OCI-LY7 (cell line): ENCODE results near the gene MTAP. TPM values are rescaled to one million over a fixed set of nuclear protein-coding genes. Genes with fewer than 3 reads are reported as not detected.

Experiments used
- BruUV-seq: library from RNA; stranded (reverse); fragments of 400-500 nt; replicated peaks from 2 replicates; lab custom pipeline; 2021; lab: Mats Ljungman, UMichigan
- CTCF ChIA-PET: fragments of 300-600 bp; sonication (Branson Sonifier 250); formaldehyde crosslinking; loops from one replicate; lab custom pipeline; 2022; ENCODE audit warnings: antibody characterized with exemption; ENCODE audit not compliant: unreplicated experiment; lab: Charles Lee
- POLR2A ChIA-PET: fragments of 300-600 bp; sonication (Branson Sonifier 250); formaldehyde crosslinking; loops from one replicate; lab custom pipeline; 2022; ENCODE audit warnings: antibody characterized with exemption; lab: Charles Lee
- DNase-seq: peaks from one replicate; pipeline ENCODE4 v3.0.0-alpha.2; 2015; ENCODE audit warnings: low spot score
- H2AFZ ChIP-seq: fragments of 200-600 bp; sonication (generic), shearing (Covaris generic); 2 replicates; pipeline ENCODE4 v1.6.1; 2014; ENCODE audit warnings: mild to moderate bottlenecking, antibody characterized with exemption, low read length, moderate library complexity
- H3K27ac ChIP-seq: fragments of 200-600 bp; sonication (generic); 2 replicates; pipeline ENCODE4 v1.5.1; 2014; ENCODE audit warnings: mixed run types, low read depth, mild to moderate bottlenecking, moderate library complexity, low read length, inconsistent platforms; ENCODE audit not compliant: poor library complexity, severe bottlenecking
- H3K36me3 ChIP-seq: fragments of 200-600 bp; sonication (generic); 2 replicates; pipeline ENCODE4 v1.6.1; 2014; ENCODE audit warnings: mild to moderate bottlenecking, antibody characterized with exemption, low read length, moderate library complexity, mixed read lengths; ENCODE audit not compliant: insufficient read depth
- H3K4me1 ChIP-seq: fragments of 200-600 bp; sonication (generic); 2 replicates; pipeline ENCODE4 v1.5.1; 2014; ENCODE audit warnings: mild to moderate bottlenecking, low read length; ENCODE audit not compliant: insufficient read depth, poor library complexity, severe bottlenecking
- H3K4me2 ChIP-seq: fragments of 200-600 bp; sonication (generic); 2 replicates; pipeline ENCODE4 v1.6.1; 2014; ENCODE audit warnings: mild to moderate bottlenecking, low read length
- H3K4me3 ChIP-seq: fragments of 200-600 bp; sonication (generic); 2 replicates; pipeline ENCODE4 v1.5.1; 2014; ENCODE audit warnings: mild to moderate bottlenecking, low read depth, low read length; ENCODE audit not compliant: poor library complexity, severe bottlenecking
- H3K79me2 ChIP-seq: fragments of 200-600 bp; sonication (generic); 2 replicates; pipeline ENCODE4 v1.6.1; 2016; ENCODE audit warnings: low read depth, mild to moderate bottlenecking, low read length, moderate library complexity, mixed read lengths; ENCODE audit not compliant: insufficient read depth
- H3K9me2 ChIP-seq: fragments of 200-600 bp; sonication (generic); 2 replicates; pipeline ENCODE4 v1.6.1; 2016; ENCODE audit warnings: mild to moderate bottlenecking, low read length, mixed read lengths; ENCODE audit not compliant: insufficient read depth
- H3K9me3 ChIP-seq: fragments of 200-600 bp; sonication (generic); 2 replicates; pipeline ENCODE4 v1.6.1; 2014; ENCODE audit warnings: mild to moderate bottlenecking, mixed run types, low read length, mixed read lengths
- H4K20me1 ChIP-seq: fragments of 200-600 bp; sonication (generic); 2 replicates; pipeline ENCODE4 v1.6.1; 2014; ENCODE audit warnings: mild to moderate bottlenecking, antibody characterized with exemption, low read length, moderate library complexity, mixed read lengths; ENCODE audit not compliant: insufficient read depth
- EZH2phosphoT487 ChIP-seq: fragments of 200-600 bp; sonication (generic); IDR thresholded peaks from 2 replicates; pipeline ENCODE4 v1.6.1; 2018; ENCODE audit warnings: low read depth, borderline replicate concordance, mild to moderate bottlenecking, mixed run types, antibody characterized with exemption, low read length, moderate library complexity, mixed read lengths
- intact Hi-C: fragments of 100-400 bp; cut with micrococcal nuclease; formaldehyde crosslinking; loops from one replicate; pipeline ENCODE4 v1.10.0; 2022; ENCODE audit not compliant: unreplicated experiment
- total RNA-seq, 2 experiments: library from RNA; depleted of rRNA in 1 of 2; stranded (reverse); fragments of >200 nt in 1 of 2; shearing (Covaris generic) in 1 of 2; gene quantifications; 2 replicates each; pipeline ENCODE4 v1.2.3, GENCODE V29; 2014 to 2022
- TF ChIP-seq, protein P1 (sequence below): fragments of 200-600 bp; sonication (generic); conservative IDR thresholded peaks from 2 replicates; pipeline ENCODE4 v1.5.1; 2014; ENCODE audit warnings: mild to moderate bottlenecking, antibody characterized with exemption, low read length, moderate library complexity, mixed read lengths

MTAP gene
- total RNA-seq, 2 experiments from 2014 or later: 41.6 to 101 TPM

DNA sequence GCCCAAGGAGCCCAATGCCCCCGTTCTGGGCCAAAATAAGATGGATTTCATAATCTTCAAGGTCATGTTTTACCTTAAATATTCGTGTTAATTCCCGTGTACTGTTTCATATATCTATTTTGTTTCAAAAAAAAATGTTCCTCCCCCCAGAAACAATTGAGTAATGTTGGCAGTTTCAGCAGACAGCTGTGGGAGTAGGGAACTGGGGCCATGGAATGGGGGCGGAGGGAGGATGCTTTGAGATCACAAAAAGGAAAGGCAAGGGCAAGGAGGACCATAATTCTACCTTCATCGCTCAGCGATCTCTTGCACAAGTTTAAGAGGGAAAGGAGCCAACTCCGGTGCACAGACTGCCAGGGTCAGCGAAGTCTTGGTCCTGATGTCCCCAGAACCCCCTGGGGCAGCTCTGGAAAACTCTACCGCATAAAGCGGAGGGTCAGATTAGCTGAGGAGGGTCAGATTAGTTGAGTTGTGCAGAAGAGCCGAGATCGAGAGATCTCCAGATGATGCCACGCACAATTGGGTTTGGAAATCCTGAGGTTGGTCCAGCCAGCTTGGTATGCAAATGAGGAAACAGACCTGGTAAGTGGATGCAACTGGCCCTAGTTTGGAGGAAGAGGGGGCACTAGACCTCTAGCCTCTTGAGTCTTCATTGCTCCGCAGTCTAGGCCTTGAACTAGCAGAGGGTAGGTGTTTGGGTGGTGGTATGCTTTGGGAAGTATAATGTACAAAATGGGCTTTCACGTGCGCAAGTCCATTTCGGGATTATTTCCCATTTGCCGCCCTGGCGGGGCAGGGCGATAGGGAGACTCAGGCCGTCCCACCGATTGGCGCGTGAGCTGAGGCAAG lies 167.7 kb downstream of the MTAP start:
- intact Hi-C loops: no loop called here
- CTCF ChIA-PET: no interaction called here
- DNase-seq: no peak
- Histone ChIP-seq H3K36me3 (peaks cover 84% of the 10 kb centered on the region), H3K27ac (no peak overlapping the region), H3K4me1 (peaks cover 13% of the 10 kb centered on the region), H2AFZ (no peak overlapping the region), H3K79me2 (peaks cover 32% of the 10 kb centered on the region), H3K4me2 (no peak overlapping the region), H3K4me3 (no peak overlapping the region), H4K20me1 (no peaks in the 10 kb centered on the region; the same call in 1 of the 2 replicates), H3K9me3 (no peaks in the 10 kb centered on the region), H3K9me2 (no peaks in the 10 kb centered on the region)
- TF ChIP-seq EZH2phosphoT487: no peak
- TF ChIP-seq, protein P1, sequence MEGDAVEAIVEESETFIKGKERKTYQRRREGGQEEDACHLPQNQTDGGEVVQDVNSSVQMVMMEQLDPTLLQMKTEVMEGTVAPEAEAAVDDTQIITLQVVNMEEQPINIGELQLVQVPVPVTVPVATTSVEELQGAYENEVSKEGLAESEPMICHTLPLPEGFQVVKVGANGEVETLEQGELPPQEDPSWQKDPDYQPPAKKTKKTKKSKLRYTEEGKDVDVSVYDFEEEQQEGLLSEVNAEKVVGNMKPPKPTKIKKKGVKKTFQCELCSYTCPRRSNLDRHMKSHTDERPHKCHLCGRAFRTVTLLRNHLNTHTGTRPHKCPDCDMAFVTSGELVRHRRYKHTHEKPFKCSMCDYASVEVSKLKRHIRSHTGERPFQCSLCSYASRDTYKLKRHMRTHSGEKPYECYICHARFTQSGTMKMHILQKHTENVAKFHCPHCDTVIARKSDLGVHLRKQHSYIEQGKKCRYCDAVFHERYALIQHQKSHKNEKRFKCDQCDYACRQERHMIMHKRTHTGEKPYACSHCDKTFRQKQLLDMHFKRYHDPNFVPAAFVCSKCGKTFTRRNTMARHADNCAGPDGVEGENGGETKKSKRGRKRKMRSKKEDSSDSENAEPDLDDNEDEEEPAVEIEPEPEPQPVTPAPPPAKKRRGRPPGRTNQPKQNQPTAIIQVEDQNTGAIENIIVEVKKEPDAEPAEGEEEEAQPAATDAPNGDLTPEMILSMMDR: no peak
- no TSS peak for BruUV-seq
- POLR2A ChIA-PET: interaction anchor here (0.6 to 1.6 kb wide), 2 partner anchors 37 to 77 kb away, joined by 3 read pairs; no protein-coding TSS in a partner anchor

DNA sequence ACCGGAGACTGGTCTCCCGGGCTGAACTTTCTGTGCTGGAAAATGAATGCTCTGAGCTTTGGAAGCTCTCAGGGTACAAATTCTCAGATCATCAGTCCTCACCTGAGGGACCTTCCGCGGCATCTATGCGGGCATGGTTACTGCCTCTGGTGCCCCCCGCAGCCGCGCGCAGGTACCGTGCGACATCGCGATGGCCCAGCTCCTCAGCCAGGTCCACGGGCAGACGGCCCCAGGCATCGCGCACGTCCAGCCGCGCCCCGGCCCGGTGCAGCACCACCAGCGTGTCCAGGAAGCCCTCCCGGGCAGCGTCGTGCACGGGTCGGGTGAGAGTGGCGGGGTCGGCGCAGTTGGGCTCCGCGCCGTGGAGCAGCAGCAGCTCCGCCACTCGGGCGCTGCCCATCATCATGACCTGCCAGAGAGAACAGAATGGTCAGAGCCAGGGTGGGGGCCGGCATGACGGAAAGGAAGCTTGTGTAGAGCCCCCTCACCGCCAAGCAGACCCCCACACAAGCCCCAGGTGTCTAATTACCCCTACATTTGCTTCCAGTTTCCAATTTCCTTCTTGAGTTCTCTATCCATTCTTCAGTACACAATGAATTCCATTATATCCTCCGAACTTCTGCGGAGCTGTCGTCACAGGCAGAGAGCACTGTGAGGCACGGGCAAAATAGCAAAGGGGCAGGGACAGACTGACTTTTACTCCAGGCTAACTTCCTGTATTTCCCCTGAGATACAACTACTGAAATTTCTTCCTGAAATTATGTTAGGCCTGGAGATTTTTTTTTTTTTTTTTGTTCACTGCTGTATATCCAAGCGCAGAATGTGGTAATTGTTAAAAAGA lies 168.6 kb downstream of the MTAP start:
- intact Hi-C loops: no loop called here
- ChIA-PET POLR2A (interaction anchor here (0.6 to 1.6 kb wide), 6 partner anchors 14 to 134 kb away, joined by 3 to 7 read pairs (median 4); partner anchors contain the start of genes CDKN2A and CDKN2B-AS1), CTCF (no interaction called here)
- no TSS peak for BruUV-seq
- Histone ChIP-seq H3K4me1 (peaks cover 13% of the 10 kb centered on the region), H3K4me3 (no peak overlapping the region), H3K36me3 (peaks cover 84% of the 10 kb centered on the region), H2AFZ (no peak overlapping the region), H3K9me3 (no peaks in the 10 kb centered on the region; the same call in 1 of the 2 replicates), H3K4me2 (no peak overlapping the region), H3K27ac (no peak overlapping the region), H3K79me2 (peaks cover 40% of the 10 kb centered on the region), H4K20me1 (no peaks in the 10 kb centered on the region; the same call in 1 of the 2 replicates), H3K9me2 (no peaks in the 10 kb centered on the region)
- DNase-seq: no peak
- TF ChIP-seq, protein P1: no peak
- TF ChIP-seq EZH2phosphoT487: no peak
